ENCODE data around the gene ARL3. TPM values are rescaled to one million over a fixed set of nuclear protein-coding genes. Genes with fewer than 3 reads are reported as not detected.

ARL3 gene
- total RNA-seq, 4 donors from 2014 or later, result 0.87 to 5.0 (median 2.2) TPM

GRCh38 chr10:102727037-102727818, 13.0 kb upstream of the ARL3 start:
- Histone ChIP-seq H3K4me3 (no peak overlapping the region), H3K27me3 (no peaks in the 10 kb centered on the region), H3K36me3 (peaks cover 0 to 58% (median 11%) of the 10 kb centered on the region in 3 donors), H3K9me3 (no peaks in the 10 kb centered on the region), H3K27ac (no peak overlapping the region), H3K4me1 (peaks cover 0 to 16% (median 0%) of the 10 kb centered on the region in 3 donors)
- WGBS, 2 donors, result 67 to 73% methylated on average over 5 to 13 of the region's 13 CpGs
- intact Hi-C loops (cut with DNase I), result loop anchor here (5.0 kb wide), 1 partner anchor 170 kb away; no protein-coding TSS in a partner anchor
- DNase-seq, result no peak
- TF ChIP-seq POLR2A (IDR thresholded peaks at IDR 0.05), result no peak
- TF ChIP-seq CTCF (IDR thresholded peaks at IDR 0.05), result no peak

DNA sequence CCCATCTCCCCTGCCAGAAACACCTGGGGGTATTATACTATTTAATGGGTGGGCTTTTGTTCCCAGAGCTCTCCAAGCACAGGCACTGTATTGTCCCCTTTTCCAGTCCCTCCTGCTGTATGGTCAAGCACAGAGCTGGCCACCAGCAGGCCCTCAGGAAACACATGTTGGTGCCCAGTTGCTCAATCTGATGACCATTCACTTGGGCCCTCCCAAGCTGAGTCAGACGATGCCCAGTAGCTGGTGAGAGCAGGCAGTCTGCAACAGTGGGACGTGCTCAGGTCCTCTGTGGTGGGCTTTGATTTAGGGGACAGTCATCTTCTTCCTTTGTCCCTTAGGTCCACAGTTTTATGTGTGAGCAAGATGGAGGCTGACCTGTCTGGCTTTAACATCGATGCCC, 12.1 kb upstream of the ARL3 start:
- Histone ChIP-seq H3K4me1 (peaks cover 0 to 19% (median 0%) of the 10 kb centered on the region in 3 donors), H3K27me3 (no peaks in the 10 kb centered on the region), H3K4me3 (no peak overlapping the region), H3K27ac (no peak overlapping the region), H3K36me3 (peaks cover 0 to 48% (median 11%) of the 10 kb centered on the region in 3 donors), H3K9me3 (no peaks in the 10 kb centered on the region)
- no peak for DNase-seq
- intact Hi-C loops (cut with DNase I), result loop anchor here (5.0 kb wide), 1 partner anchor 171 kb away; no protein-coding TSS in a partner anchor
- WGBS, 2 donors, result no CpG with 5 or more reads among the region's 3 CpGs
- TF ChIP-seq POLR2A (IDR thresholded peaks at IDR 0.05) (no peak), CTCF (IDR thresholded peaks at IDR 0.05) (no peak)

DNA sequence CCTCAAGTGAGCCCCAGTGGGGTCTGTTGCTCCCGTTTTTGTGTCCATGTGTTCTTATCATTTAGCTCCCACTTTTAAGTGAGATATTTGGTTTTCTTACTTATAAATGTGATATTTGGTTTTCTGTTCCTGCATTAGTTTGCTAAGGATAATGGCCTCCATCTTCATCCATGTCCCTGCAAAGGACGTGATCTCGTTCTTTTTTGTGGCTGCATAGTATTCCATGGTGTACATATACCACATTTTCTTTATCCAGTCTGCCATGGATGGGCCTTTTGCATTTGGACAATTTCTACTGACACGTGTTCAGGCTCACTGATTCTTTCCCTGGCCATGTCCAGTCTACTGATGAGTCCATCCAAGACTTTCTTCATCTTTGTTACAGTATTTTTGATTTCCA, 9.8 kb upstream of the ARL3 start:
- H3K27me3 ChIP-seq, result no peaks in the 10 kb centered on the region
- H3K27ac ChIP-seq, result no peak overlapping the region
- H3K4me3 ChIP-seq, result no peak overlapping the region
- H3K36me3 ChIP-seq, result peaks cover 0 to 26% (median 8%) of the 10 kb centered on the region in 3 donors
- H3K9me3 ChIP-seq, result no peaks in the 10 kb centered on the region
- intact Hi-C loops (cut with DNase I), result no loop called here
- WGBS, 2 donors, result 98 to 99% methylated on average over 4 of the region's 4 CpGs
- TF ChIP-seq CTCF (IDR thresholded peaks at IDR 0.05) (no peak), POLR2A (IDR thresholded peaks at IDR 0.05) (no peak)
- H3K4me1 ChIP-seq, result peaks cover 0 to 18% (median 0%) of the 10 kb centered on the region in 3 donors
- DNase-seq, result no peak

- peaks cover 0 to 28% (median 0%) of the 10 kb centered on the region in 3 donors for H3K4me1 ChIP-seq
- no peaks in the 10 kb centered on the region for H3K9me3 ChIP-seq
- DNase-seq, result no peak
- no peak overlapping the region for H3K27ac ChIP-seq
- WGBS, 2 donors, result 64 to 68% methylated on average over 4 of the region's 4 CpGs
- no peak for TF ChIP-seq POLR2A (IDR thresholded peaks at IDR 0.05)
- TF ChIP-seq CTCF (IDR thresholded peaks at IDR 0.05), result no peak
- H3K4me3 ChIP-seq, result no peak overlapping the region
- H3K36me3 ChIP-seq, result peaks cover 0 to 6% (median under 1%) of the 10 kb centered on the region in 3 donors
- H3K27me3 ChIP-seq, result no peaks in the 10 kb centered on the region
- intact Hi-C loops (cut with DNase I), result no loop called here
Measured at GRCh38 chr10:102721954-102722353, 7.8 kb upstream of the ARL3 start.

- no peak for TF ChIP-seq CTCF (IDR thresholded peaks at IDR 0.05)
- no peak for TF ChIP-seq POLR2A (IDR thresholded peaks at IDR 0.05)
- intact Hi-C loops (cut with DNase I), result no loop called here
- 83 to 89% methylated on average over 6 of the region's 6 CpGs for WGBS, 2 donors
Measured at GRCh38 chr10:102720775-102721301, 6.6 kb upstream of the ARL3 start.

More at GRCh38 chr10:102720775-102721301, 6.6 kb upstream of the ARL3 start:
- DNase-seq, result no peak
- Histone ChIP-seq H3K4me3 (no peak overlapping the region), H3K36me3 (no peaks in the 10 kb centered on the region), H3K4me1 (peaks cover 0 to 31% (median 0%) of the 10 kb centered on the region in 3 donors), H3K9me3 (no peaks in the 10 kb centered on the region), H3K27me3 (no peaks in the 10 kb centered on the region), H3K27ac (no peak overlapping the region)

All from esophagus squamous epithelium (tissue), 5 donors.